Neural cell (in vitro differentiated cells): ENCODE data around the gene SLC36A3. TPM values are rescaled to one million over a fixed set of nuclear protein-coding genes. Genes with fewer than 3 reads are reported as not detected.

Source experiments
- H2AFZ ChIP-seq: fragments of 200-600, 300-800 bp; sonication (generic), shearing (Covaris generic); 2 replicates; pipeline ENCODE4 v1.6.0; 2014; ENCODE audit warnings: low read depth, mild to moderate bottlenecking, antibody characterized with exemption, low read length, moderate library complexity
- H3F3A ChIP-seq: fragments of 200-600 bp; shearing (Covaris generic); 2 replicates; pipeline ENCODE4 v1.6.1; 2016; ENCODE audit warnings: mild to moderate bottlenecking, moderate library complexity, mixed read lengths, antibody characterized with exemption, low read length; ENCODE audit not compliant: insufficient read depth, poor library complexity, severe bottlenecking
- H3K27ac ChIP-seq: fragments of 200-600, 300-800 bp; sonication (generic), shearing (Covaris generic); 2 replicates; pipeline ENCODE4 v1.5.1; 2014; ENCODE audit warnings: mild to moderate bottlenecking, low read length, moderate library complexity
- H3K27me3 ChIP-seq: fragments of 300-800, 200-600 bp; sonication (generic), shearing (Covaris generic); 2 replicates; pipeline ENCODE4 v1.6.0; 2014; ENCODE audit warnings: mild to moderate bottlenecking, low read depth, low read length, moderate library complexity; ENCODE audit not compliant: insufficient read depth
- H3K36me3 ChIP-seq: fragments of 300-800, 200-600 bp; sonication (generic), shearing (Covaris generic); 2 replicates; pipeline ENCODE4 v1.5.1; 2014; ENCODE audit warnings: mild to moderate bottlenecking, antibody characterized with exemption, low read length, moderate library complexity; ENCODE audit not compliant: insufficient read depth
- H3K4me2 ChIP-seq: fragments of 300-800, 200-600 bp; sonication (generic), shearing (Covaris generic); 2 replicates; pipeline ENCODE4 v1.6.0; 2014; ENCODE audit warnings: mild to moderate bottlenecking, low read length
- H3K4me3 ChIP-seq: fragments of 300-800, 200-600 bp; sonication (generic), shearing (Covaris generic); 2 replicates; pipeline ENCODE4 v1.5.1; 2014; ENCODE audit warnings: mild to moderate bottlenecking, low read length, moderate library complexity
- H3K79me2 ChIP-seq: fragments of 200-600 bp; shearing (Covaris generic); replicated peaks from 2 replicates; pipeline ENCODE4 v1.6.0; 2014; ENCODE audit warnings: mild to moderate bottlenecking, low read length, moderate library complexity; ENCODE audit not compliant: insufficient read depth
- H3K9ac ChIP-seq: fragments of 300-800, 200-600 bp; sonication (generic), shearing (Covaris generic); 2 replicates; pipeline ENCODE4 v1.6.1; 2016; ENCODE audit warnings: mild to moderate bottlenecking, low read length, mixed read lengths
- H3K9me2 ChIP-seq: fragments of 200-600 bp; shearing (Covaris generic); 2 replicates; pipeline ENCODE4 v1.6.1; 2016; ENCODE audit warnings: mild to moderate bottlenecking, low read length, mixed read lengths; ENCODE audit not compliant: insufficient read depth
- H3K9me3 ChIP-seq: fragments of 200-600, 300-800 bp; sonication (generic), shearing (Covaris generic); 2 replicates; pipeline ENCODE4 v1.6.1; 2016; ENCODE audit warnings: mild to moderate bottlenecking, mixed run types, low read length, moderate library complexity, mixed read lengths
- H4K20me1 ChIP-seq: fragments of 200-600 bp; shearing (Covaris generic); 2 replicates; pipeline ENCODE4 v1.6.1; 2016; ENCODE audit warnings: mild to moderate bottlenecking, mixed run types; ENCODE audit not compliant: insufficient read depth
- CTCF ChIP-seq: fragments of 450-650 bp; IDR thresholded peaks from 2 replicates; pipeline ENCODE4 v1.5.1; 2014; ENCODE audit warnings: antibody characterized with exemption, mild to moderate bottlenecking, moderate library complexity; ENCODE audit not compliant: poor library complexity, severe bottlenecking
- EP300 ChIP-seq: fragments of 450-650 bp; conservative IDR thresholded peaks from 2 replicates; pipeline ENCODE4 v1.6.1; 2014; ENCODE audit warnings: antibody characterized with exemption, mild to moderate bottlenecking, moderate library complexity; ENCODE audit not compliant: poor library complexity, severe bottlenecking
- EZH2 ChIP-seq: fragments of 200-600, 300-800 bp; shearing (Covaris generic), sonication (generic); IDR thresholded peaks from 2 replicates; pipeline ENCODE4 v1.6.1; 2014; ENCODE audit warnings: antibody characterized with exemption, low read length, borderline replicate concordance, mild to moderate bottlenecking; ENCODE audit not compliant: insufficient read depth, poor library complexity, severe bottlenecking
- MXI1 ChIP-seq: fragments of 450-650 bp; conservative IDR thresholded peaks from 2 replicates; pipeline ENCODE4 v1.6.1; 2014; ENCODE audit warnings: antibody characterized with exemption, mild to moderate bottlenecking; ENCODE audit not compliant: poor library complexity, severe bottlenecking
- POLR2AphosphoS5 ChIP-seq: IDR thresholded peaks from 2 replicates; pipeline ENCODE4 v1.6.1; 2012
- RAD21 ChIP-seq: fragments of 450-650 bp; conservative IDR thresholded peaks from 2 replicates; pipeline ENCODE4 v1.6.1; 2014; ENCODE audit warnings: antibody characterized with exemption, mild to moderate bottlenecking, moderate library complexity
- REST ChIP-seq: IDR thresholded peaks from 2 replicates; pipeline ENCODE4 v1.6.1; 2012; ENCODE audit warnings: borderline replicate concordance
- SMC3 ChIP-seq: fragments of 450-650 bp; conservative IDR thresholded peaks from 2 replicates; pipeline ENCODE4 v1.6.1; 2014; ENCODE audit warnings: antibody characterized with exemption, mild to moderate bottlenecking, moderate library complexity; ENCODE audit not compliant: poor library complexity
- TAF1 ChIP-seq: IDR thresholded peaks from 2 replicates; pipeline ENCODE4 v1.6.1; 2012; ENCODE audit warnings: low read depth
- polyA plus RNA-seq: library from polyadenylated mRNA; depleted of rRNA; stranded (reverse); fragments of >200 nt; gene quantifications from 2 replicates; pipeline ENCODE4 v1.2.3, GENCODE V29; 2014

The SLC36A3 gene
- polyA plus RNA-seq, 1 donor from 2014 or later = not detected

DNA sequence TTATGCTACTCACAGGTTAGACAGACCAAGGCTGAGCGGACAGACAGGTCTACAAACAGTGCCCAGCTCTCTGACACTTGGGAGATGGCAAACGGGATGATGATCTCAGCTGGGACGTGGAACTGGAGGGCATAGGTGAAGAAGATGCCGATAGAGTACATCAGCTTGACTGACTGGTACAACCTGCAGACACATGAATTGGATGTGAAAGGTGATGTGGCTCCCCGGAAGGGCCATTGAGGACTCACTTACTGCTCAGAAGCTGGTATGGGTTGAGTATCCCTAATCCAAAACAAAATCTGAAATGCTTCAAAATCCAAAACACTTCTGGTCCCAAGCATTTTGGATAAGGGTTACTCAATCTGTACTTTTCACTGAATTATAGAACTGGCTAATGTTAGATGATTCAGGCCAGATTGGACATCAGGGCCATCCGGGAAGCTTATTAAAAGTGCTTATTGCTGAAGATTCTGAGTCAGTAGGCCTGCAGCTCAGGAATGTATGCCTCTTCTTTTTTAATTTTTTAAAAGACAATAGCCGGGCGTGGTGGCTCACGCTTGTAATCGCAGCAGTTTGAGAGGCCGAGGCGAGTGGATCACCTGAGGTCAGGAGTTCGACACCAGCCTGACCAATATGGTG, 22.4 kb downstream of the SLC36A3 start:
- Histone ChIP-seq H3K4me2 (no peak overlapping the region), H3K36me3 (no peaks in the 10 kb centered on the region), H2AFZ (no peak overlapping the region), H3K79me2 (no peaks in the 10 kb centered on the region), H3F3A (no peaks in the 10 kb centered on the region), H3K27me3 (no peaks in the 10 kb centered on the region), H4K20me1 (no peaks in the 10 kb centered on the region), H3K9ac (no peak overlapping the region), H3K4me3 (no peak overlapping the region), H3K9me2 (no peaks in the 10 kb centered on the region), H3K27ac (no peak overlapping the region), H3K9me3 (no peaks in the 10 kb centered on the region)
- no peak for TF ChIP-seq MXI1
- TF ChIP-seq CTCF = no peak
- TF ChIP-seq RAD21 = no peak
- TF ChIP-seq REST = no peak
- TF ChIP-seq EZH2 = no peak
- TF ChIP-seq POLR2AphosphoS5 = no peak
- no peak for TF ChIP-seq EP300

GRCh38 chr5:151280443-151280842, 23.1 kb downstream of the SLC36A3 start:
- Histone ChIP-seq H3K4me3 (no peak overlapping the region), H3K9ac (no peak overlapping the region), H3K36me3 (no peaks in the 10 kb centered on the region), H3K9me3 (no peaks in the 10 kb centered on the region), H3K27ac (no peak overlapping the region), H3K27me3 (no peaks in the 10 kb centered on the region), H3K9me2 (no peaks in the 10 kb centered on the region), H3K79me2 (no peaks in the 10 kb centered on the region), H3K4me2 (no peak overlapping the region), H3F3A (no peaks in the 10 kb centered on the region), H2AFZ (no peak overlapping the region), H4K20me1 (no peaks in the 10 kb centered on the region)
- TF ChIP-seq RAD21 (no peak), MXI1 (no peak), POLR2AphosphoS5 (no peak), EZH2 (no peak), CTCF (no peak), SMC3 (no peak), TAF1 (no peak), EP300 (no peak), REST (no peak)
